CD14-positive monocyte (primary cell): ENCODE data around the gene DSTN. TPM values are rescaled to one million over a fixed set of nuclear protein-coding genes. Genes with fewer than 3 reads are reported as not detected.
A peak's percentile ranks its signal among the peaks of the same experiment; 100 is the strongest.

Source experiments
- DNase-seq, 3 donors: peaks; one replicate each; pipeline ENCODE4 v3.0.0-alpha.2; 2011 to 2022
- H2AFZ ChIP-seq: 2 replicates; pipeline ENCODE4 v1.6.0; 2012; ENCODE audit warnings: mild to moderate bottlenecking, low read depth, low read length, inconsistent platforms; ENCODE audit not compliant: insufficient read depth, poor library complexity, severe bottlenecking
- H3K27ac ChIP-seq, 2 donors: 1 replicate in 1 of 2; 2 replicates in 1 of 2; pipeline ENCODE4 v1.5.1; 2012 to 2013; ENCODE audit warnings: low read length in 2 of 2, control low read depth in 1 of 2, inconsistent platforms in 1 of 2, low read depth in 1 of 2, mild to moderate bottlenecking in 1 of 2
- H3K27me3 ChIP-seq, 2 donors: one replicate each; pipeline versions ENCODE4 v1.6.0 to v1.6.1; 2011 to 2013; ENCODE audit warnings: low read length in 2 of 2; ENCODE audit not compliant: control insufficient read depth in 2 of 2, insufficient read depth in 2 of 2
- H3K36me3 ChIP-seq, 2 donors: replicated peaks in 1 of 2; 1 replicate in 1 of 2; 2 replicates in 1 of 2; pipeline versions ENCODE4 v1.5.1 to v1.6.1; 2012 to 2013; ENCODE audit warnings: low read length in 2 of 2, control low read depth in 1 of 2, inconsistent platforms in 1 of 2, mild to moderate bottlenecking in 1 of 2; ENCODE audit not compliant: insufficient read depth in 2 of 2, control insufficient read depth in 1 of 2
- H3K4me1 ChIP-seq, 2 donors: 1 replicate in 1 of 2; 2 replicates in 1 of 2; pipeline versions ENCODE4 v1.5.1 to v1.6.1; 2012 to 2013; ENCODE audit warnings: low read length in 2 of 2, control low read depth in 1 of 2, inconsistent platforms in 1 of 2, mild to moderate bottlenecking in 1 of 2, moderate library complexity in 1 of 2; ENCODE audit not compliant: insufficient read depth in 2 of 2, control insufficient read depth in 1 of 2
- H3K4me2 ChIP-seq: replicated peaks from 2 replicates; pipeline ENCODE3; 2012; ENCODE audit warnings: low read length, moderate library complexity, mild to moderate bottlenecking; ENCODE audit not compliant: poor library complexity, severe bottlenecking; ENCODE audit errors: extremely low read depth
- H3K4me3 ChIP-seq, 3 experiments: fragments of 200-600 bp in 1 of 3; sonication (generic) in 1 of 3; replicated peaks in 1 of 3; 1 replicate in 2 of 3; 2 replicates in 1 of 3; pipeline ENCODE4 v1.5.1; 2011 to 2013; ENCODE audit warnings: low read length in 3 of 3, mild to moderate bottlenecking in 3 of 3, control low read depth in 2 of 3, low read depth in 2 of 3, inconsistent platforms in 1 of 3, moderate library complexity in 1 of 3
- H3K79me2 ChIP-seq: 2 replicates; pipeline ENCODE4 v1.6.0; 2012; ENCODE audit warnings: mild to moderate bottlenecking, control low read depth, inconsistent platforms, low read length, moderate library complexity; ENCODE audit not compliant: insufficient read depth
- H3K9ac ChIP-seq: 2 replicates; pipeline ENCODE4 v1.6.0; 2017; ENCODE audit warnings: low read length, mild to moderate bottlenecking; ENCODE audit not compliant: insufficient read depth, poor library complexity, severe bottlenecking
- H3K9me3 ChIP-seq, 2 donors: replicated peaks in 1 of 2; 1 replicate in 1 of 2; 2 replicates in 1 of 2; pipeline versions ENCODE4 v1.5.1 to v1.6.1; 2012 to 2013; ENCODE audit warnings: low read length in 2 of 2, control low read depth in 1 of 2; ENCODE audit not compliant: control insufficient read depth in 1 of 2, insufficient read depth in 1 of 2
- H4K20me1 ChIP-seq: 2 replicates; pipeline ENCODE4 v1.6.0; 2012; ENCODE audit warnings: mild to moderate bottlenecking, low read length, control low read depth, moderate library complexity; ENCODE audit not compliant: insufficient read depth
- H3K27ac Mint-ChIP-seq, 7 donors: one replicate each; pipeline ENCODE4 v1.8.0; 2020; ENCODE audit warnings: mild to moderate bottlenecking in 7 of 7, mixed read lengths in 7 of 7, moderate library complexity in 6 of 7, inconsistent platforms in 2 of 7
- H3K27me3 Mint-ChIP-seq, 3 donors: one replicate each; pipeline ENCODE4 v1.8.0; 2021 to 2022; ENCODE audit warnings: low read depth in 3 of 3, mild to moderate bottlenecking in 3 of 3, mixed read lengths in 3 of 3, moderate library complexity in 3 of 3, inconsistent platforms in 1 of 3
- H3K36me3 Mint-ChIP-seq, 2 donors: one replicate each; pipeline ENCODE4 v1.8.0; 2020; ENCODE audit warnings: mixed read lengths in 2 of 2, inconsistent platforms in 1 of 2, mild to moderate bottlenecking in 1 of 2
- H3K4me1 Mint-ChIP-seq: one replicate; pipeline ENCODE4 v1.8.0; 2020; ENCODE audit warnings: mild to moderate bottlenecking, mixed read lengths
- H3K4me3 Mint-ChIP-seq, 2 donors: one replicate each; pipeline ENCODE4 v1.8.0; 2020; ENCODE audit warnings: mild to moderate bottlenecking in 2 of 2, mixed read lengths in 2 of 2, moderate library complexity in 1 of 2
- H3K9me3 Mint-ChIP-seq, 7 donors: one replicate each; pipeline ENCODE4 v1.8.0; 2020 to 2022; ENCODE audit warnings: mixed read lengths in 7 of 7, mild to moderate bottlenecking in 6 of 7, moderate library complexity in 6 of 7, inconsistent platforms in 2 of 7
- CTCF ChIP-seq: fragments of 200-600 bp; IDR thresholded peaks from one replicate; pipeline ENCODE4 v1.8.0; 2022; ENCODE audit warnings: antibody characterized with exemption, mild to moderate bottlenecking
- WGBS: methylation state at CpG from one replicate; pipeline ENCODE4 v1.1.5; 2013; ENCODE audit warnings: missing lambda C conversion rate; ENCODE audit not compliant: insufficient coverage; 5-methylcytosine and 5-hydroxymethylcytosine counted together
- intact Hi-C, 2 donors: fragments of 100-400 bp; cut with micrococcal nuclease; formaldehyde crosslinking; loops; one replicate each; pipeline versions ENCODE4 v1.15.0 to v1.15.1; 2023
- polyA plus RNA-seq, 3 donors: library from polyadenylated mRNA; depleted of rRNA in 1 of 3; unstranded in 2 of 3; stranded (reverse) in 1 of 3; fragments of 300-500 nt in 2 of 3; fragments of >200 nt in 1 of 3; fragmentation: Illumina TruSeq in 2 of 3; gene quantifications; 1 replicate in 2 of 3; 2 replicates in 1 of 3; pipeline ENCODE4 v1.2.3, GENCODE V29; 2012 to 2021

DSTN gene
- polyA plus RNA-seq, 3 donors, result 15.6 to 63.8 (median 58.4) TPM

DNA sequence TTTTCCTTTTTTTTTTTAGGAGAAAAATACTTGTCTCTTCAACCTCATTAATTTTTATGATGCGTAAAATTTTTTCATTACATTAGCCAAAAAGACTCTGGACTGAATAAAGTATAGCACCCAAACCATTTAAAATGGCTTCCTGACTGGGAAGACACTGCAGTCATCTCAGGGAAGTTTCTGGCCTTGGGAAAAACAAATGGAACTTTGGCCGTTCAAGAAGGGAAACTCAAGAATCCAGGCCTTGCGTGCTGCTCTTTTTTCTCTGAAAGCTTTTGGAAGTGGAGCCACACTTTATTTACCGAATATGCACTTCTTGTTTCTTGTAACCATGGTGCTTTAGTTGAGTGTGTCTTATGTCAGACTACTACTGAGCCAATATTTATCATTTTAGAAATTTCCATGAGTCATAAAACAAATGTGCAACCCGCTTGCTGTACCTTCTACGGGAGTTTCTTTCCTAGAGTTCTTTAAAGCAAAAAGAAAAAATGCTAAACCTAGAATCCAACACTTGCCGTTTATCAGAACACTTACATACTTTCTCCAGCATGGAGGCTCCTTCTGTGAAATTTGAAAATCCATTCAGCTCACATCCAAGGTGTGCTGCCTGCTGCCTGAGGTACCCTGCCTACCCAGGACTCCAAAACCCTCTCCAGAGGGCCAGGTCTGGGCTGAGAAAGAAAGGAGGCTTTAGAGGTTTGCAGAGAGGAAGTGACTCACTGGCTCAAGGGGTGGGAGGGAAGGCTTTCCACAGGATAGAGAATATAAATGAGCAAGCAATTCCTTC, 11.5 kb upstream of the DSTN start:
- Mint-ChIP-seq H3K36me3 (no peaks in the 10 kb centered on the region), H3K27me3 (no peaks in the 10 kb centered on the region), H3K27ac (peak overlapping the region; percentile 55 to 96 (median 87)), H3K4me3 (no peak overlapping the region), H3K4me1 (peaks cover 9% of the 10 kb centered on the region), H3K9me3 (no peaks in the 10 kb centered on the region)
- Histone ChIP-seq H4K20me1 (no peaks in the 10 kb centered on the region), H3K79me2 (no peaks in the 10 kb centered on the region), H3K9ac (no peak overlapping the region), H3K9me3 (no peaks in the 10 kb centered on the region), H3K36me3 (no peaks in the 10 kb centered on the region), H3K4me3 (no peak overlapping the region), H3K4me1 (peaks cover 4 to 5% of the 10 kb centered on the region in 2 donors), H3K27me3 (no peaks in the 10 kb centered on the region), H3K27ac (no peak overlapping the region), H3K4me2 (no peak overlapping the region), H2AFZ (no peak overlapping the region)
- intact Hi-C loops, result no loop called here
- WGBS, result 55% methylated on average over 3 of the region's 7 CpGs
- peak; percentile 10 to 64 (median 33) for DNase-seq
- no peak for TF ChIP-seq CTCF

DNA sequence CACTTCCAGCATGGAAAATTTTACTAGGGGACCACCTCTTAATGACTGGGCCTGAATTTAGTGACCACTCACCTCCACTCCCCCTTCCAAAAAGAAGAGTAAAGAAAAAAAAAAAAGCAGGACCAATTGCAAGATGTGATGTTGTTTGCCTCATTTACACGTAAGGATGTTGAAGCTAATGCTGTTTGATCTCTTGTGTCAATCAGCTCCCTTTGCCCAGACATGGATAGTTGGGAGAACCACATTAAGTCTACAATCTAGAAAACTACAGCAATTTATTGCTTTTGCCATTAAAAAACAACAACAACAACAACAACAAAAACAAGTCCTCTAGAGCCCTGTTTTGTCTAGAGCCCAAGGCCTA, 11.0 kb upstream of the DSTN start:
- Histone ChIP-seq H3K4me1 (peaks cover 4 to 5% of the 10 kb centered on the region in 2 donors), H3K4me2 (no peak overlapping the region), H3K9ac (no peak overlapping the region), H3K4me3 (no peak overlapping the region), H3K79me2 (no peaks in the 10 kb centered on the region), H2AFZ (no peak overlapping the region), H3K36me3 (no peaks in the 10 kb centered on the region), H4K20me1 (no peaks in the 10 kb centered on the region), H3K9me3 (no peaks in the 10 kb centered on the region), H3K27ac (no peak overlapping the region), H3K27me3 (no peaks in the 10 kb centered on the region)
- H3K9me3 Mint-ChIP-seq, result no peaks in the 10 kb centered on the region
- TF ChIP-seq CTCF, result no peak
- H3K27ac Mint-ChIP-seq, result peak overlapping the region; percentile 38 to 96 (median 87)
- peaks cover 9% of the 10 kb centered on the region for H3K4me1 Mint-ChIP-seq
- no CpG with 5 or more reads among the region's 1 CpG for WGBS
- no peak for DNase-seq
- no peak overlapping the region for H3K4me3 Mint-ChIP-seq
- no peaks in the 10 kb centered on the region for H3K36me3 Mint-ChIP-seq
- no peaks in the 10 kb centered on the region for H3K27me3 Mint-ChIP-seq
- intact Hi-C loops, result no loop called here
